Occipital lobe (tissue), 2 donors: Measurements from ENCODE around the gene SUGCT. TPM values are rescaled to one million over a fixed set of nuclear protein-coding genes. Genes with fewer than 3 reads are reported as not detected.

Experiments
- DNase-seq: peaks from one replicate; lab custom pipeline; 2025; lab: John Stamatoyannopoulos, UW
- total RNA-seq: library from RNA; depleted of rRNA; stranded (reverse); fragments of >200 nt; gene quantifications from one replicate; pipeline ENCODE4 v1.2.3, GENCODE V29; 2014

SUGCT gene
- total RNA-seq, 1 donor from 2014 or later = 3.9 TPM

- no peak for DNase-seq
Measured at GRCh38 chr7:40811666-40812065, 676.9 kb downstream of the SUGCT start.

- DNase-seq = no peak
Measured at GRCh38 chr7:40815022-40815421, 680.2 kb downstream of the SUGCT start.

- no peak for DNase-seq
Measured at GRCh38 chr7:40815512-40815911, 680.7 kb downstream of the SUGCT start.

- DNase-seq = no peak
Measured at GRCh38 chr7:40822861-40823260, 688.1 kb downstream of the SUGCT start.

GRCh38 chr7:40824461-40824860 lies 689.7 kb downstream of the SUGCT start:
- DNase-seq = no peak

GRCh38 chr7:40826411-40827221 lies 691.8 kb downstream of the SUGCT start:
- no peak for DNase-seq

GRCh38 chr7:40827222-40828085 lies 692.6 kb downstream of the SUGCT start:
- no peak for DNase-seq

- no peak for DNase-seq
Measured at GRCh38 chr7:40828686-40829600, 694.1 kb downstream of the SUGCT start.

- no peak for DNase-seq
Measured at GRCh38 chr7:40833191-40833887, 698.5 kb downstream of the SUGCT start.

- no peak for DNase-seq
Measured at GRCh38 chr7:40833888-40834234, 699.1 kb downstream of the SUGCT start.

- DNase-seq = no peak
Measured at GRCh38 chr7:40836218-40836617, 701.4 kb downstream of the SUGCT start.

- DNase-seq = no peak
Measured at GRCh38 chr7:40839881-40840280, 705.1 kb downstream of the SUGCT start.

- DNase-seq = no peak
Measured at GRCh38 chr7:40840990-40841389, 706.2 kb downstream of the SUGCT start.

- no peak for DNase-seq
Measured at GRCh38 chr7:40842641-40843040, 707.8 kb downstream of the SUGCT start.

- DNase-seq = no peak
Measured at GRCh38 chr7:40843338-40843985, 708.7 kb downstream of the SUGCT start.

- no peak for DNase-seq
Measured at GRCh38 chr7:40845943-40846342, 711.1 kb downstream of the SUGCT start.

- DNase-seq = no peak
Measured at GRCh38 chr7:40847921-40848320, 713.1 kb downstream of the SUGCT start.

GRCh38 chr7:40848541-40849221 lies 713.9 kb downstream of the SUGCT start:
- no peak for DNase-seq

GRCh38 chr7:40850017-40850416 lies 715.2 kb downstream of the SUGCT start:
- DNase-seq = no peak

- no peak for DNase-seq
Measured at GRCh38 chr7:40851001-40851400, 716.2 kb downstream of the SUGCT start.
